Activated CD4-positive, alpha-beta T cell treated with anti-CD3 and anti-CD28 coated beads, Interleukin-2, amount 10 ng/mL, durations not matched to agents 24 days and 14 days (primary cell): ENCODE results near the gene GZMM. TPM values are rescaled to one million over a fixed set of nuclear protein-coding genes. Genes with fewer than 3 reads are reported as not detected.

ENCODE experiments used
- DNase-seq: peaks from one replicate; pipeline ENCODE4 v3.0.0; 2022
- H3K27ac Mint-ChIP-seq: one replicate; pipeline ENCODE4 v1.8.0; 2022; ENCODE audit warnings: mild to moderate bottlenecking, mixed read lengths
- H3K27me3 Mint-ChIP-seq: one replicate; pipeline ENCODE4 v1.8.0; 2022; ENCODE audit warnings: mixed read lengths
- H3K36me3 Mint-ChIP-seq: one replicate; pipeline ENCODE4 v1.8.0; 2022; ENCODE audit warnings: low read depth, mild to moderate bottlenecking, mixed read lengths
- H3K4me1 Mint-ChIP-seq: one replicate; pipeline ENCODE4 v1.8.0; 2021; ENCODE audit warnings: mixed read lengths
- H3K4me3 Mint-ChIP-seq: one replicate; pipeline ENCODE4 v1.8.0; 2022; ENCODE audit warnings: mild to moderate bottlenecking, moderate library complexity, mixed read lengths
- H3K9me3 Mint-ChIP-seq: one replicate; pipeline ENCODE4 v1.8.0; 2021; ENCODE audit warnings: mixed read lengths
- intact Hi-C: fragments of 100-400 bp; cut with micrococcal nuclease; formaldehyde crosslinking; loops from one replicate; pipeline ENCODE4 v1.15.1; 2023
- total RNA-seq: library from RNA; stranded (reverse); gene quantifications from 2 replicates; pipeline ENCODE4 v1.2.3, GENCODE V29; 2022

GZMM gene
- total RNA-seq, 1 donor from 2014 or later, result 37.6 TPM

DNA sequence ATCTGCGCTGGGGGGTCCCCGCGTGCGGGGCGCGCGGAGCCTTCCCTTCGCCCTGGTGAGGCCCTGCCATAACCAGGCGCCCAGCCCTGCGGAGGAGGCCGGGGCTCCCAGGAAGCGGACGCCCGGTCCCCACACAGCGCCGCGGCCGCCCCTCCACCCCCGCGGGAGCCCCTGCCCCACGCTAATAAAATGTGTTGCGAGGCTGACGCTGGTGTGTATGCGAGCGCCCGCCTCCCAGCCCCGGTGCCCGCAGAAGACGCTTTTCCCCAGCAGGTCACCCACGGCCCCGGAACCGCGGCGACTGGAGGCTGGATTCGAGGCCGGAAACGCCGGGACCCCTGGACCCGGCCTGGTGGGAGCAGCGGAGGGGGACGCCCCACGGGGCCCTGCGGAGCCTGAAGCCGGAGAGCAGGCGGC is 24.4 kb upstream of the GZMM start:
- intact Hi-C loops, result no loop called here
- no peak overlapping the region for H3K4me3 Mint-ChIP-seq
- H3K4me1 Mint-ChIP-seq, result peaks cover 4% of the 10 kb centered on the region
- peaks cover 1% of the 10 kb centered on the region for H3K36me3 Mint-ChIP-seq
- no peak overlapping the region for H3K27ac Mint-ChIP-seq
- no peak for DNase-seq
- H3K27me3 Mint-ChIP-seq, result no peaks in the 10 kb centered on the region
- H3K9me3 Mint-ChIP-seq, result no peaks in the 10 kb centered on the region

DNA sequence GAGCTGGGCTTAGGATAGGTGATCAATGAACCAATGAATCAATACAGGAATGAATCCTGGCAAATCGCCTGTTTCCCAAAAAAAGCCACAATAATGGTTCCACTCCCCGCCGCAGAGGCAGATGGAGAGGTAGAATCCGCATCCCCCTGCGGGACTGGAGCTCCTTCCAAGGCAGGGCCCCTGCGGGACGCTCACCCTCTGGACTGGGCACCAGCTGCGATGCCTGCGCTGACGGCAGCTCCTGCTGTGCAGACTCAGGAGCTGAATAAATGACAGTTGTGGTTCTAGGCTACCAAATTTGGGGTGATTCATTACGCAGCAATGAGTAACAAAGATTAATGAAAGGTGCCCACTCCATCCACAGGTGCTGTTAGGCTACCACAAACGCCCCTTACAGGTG is 21.1 kb upstream of the GZMM start:
- Mint-ChIP-seq H3K36me3 (peaks cover 1% of the 10 kb centered on the region), H3K27ac (no peak overlapping the region), H3K9me3 (no peaks in the 10 kb centered on the region), H3K4me3 (no peak overlapping the region), H3K4me1 (no peaks in the 10 kb centered on the region), H3K27me3 (peaks cover 10% of the 10 kb centered on the region)
- intact Hi-C loops, result no loop called here
- DNase-seq, result no peak

DNA sequence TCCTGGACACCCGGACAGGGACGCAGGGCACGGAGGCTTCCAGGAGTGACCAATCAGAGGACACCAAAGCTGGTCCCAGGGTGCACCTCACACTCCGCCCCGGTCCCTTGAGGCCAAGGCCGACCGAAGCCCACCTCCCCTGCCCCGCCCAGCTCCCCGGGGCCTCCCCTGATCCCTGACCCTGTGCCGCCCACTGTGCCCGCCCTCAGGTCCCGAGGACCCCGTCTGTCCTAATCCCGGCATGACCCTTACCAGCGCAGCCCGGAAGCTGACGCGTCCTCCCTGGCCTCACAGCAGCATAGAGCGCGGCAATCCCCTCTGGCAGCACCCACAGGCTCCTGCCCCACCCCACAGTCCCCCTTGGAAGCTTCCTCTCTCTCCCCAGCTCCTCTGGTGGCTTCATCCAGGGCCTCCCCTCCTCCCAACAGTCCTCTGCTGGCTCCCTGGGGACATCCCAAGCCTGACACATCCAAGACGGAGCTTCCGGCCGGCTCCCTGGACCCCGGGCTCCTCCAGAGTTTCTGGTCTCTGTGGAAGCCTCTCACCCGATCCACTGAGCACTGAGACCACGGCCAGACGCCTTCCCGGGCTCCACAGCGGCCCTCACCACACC is 19.7 kb upstream of the GZMM start:
- DNase-seq, result no peak
- no peaks in the 10 kb centered on the region for H3K4me1 Mint-ChIP-seq
- H3K9me3 Mint-ChIP-seq, result no peaks in the 10 kb centered on the region
- H3K36me3 Mint-ChIP-seq, result peaks cover 1% of the 10 kb centered on the region
- intact Hi-C loops, result no loop called here
- no peak overlapping the region for H3K4me3 Mint-ChIP-seq
- peaks cover 10% of the 10 kb centered on the region for H3K27me3 Mint-ChIP-seq
- H3K27ac Mint-ChIP-seq, result no peak overlapping the region

DNA sequence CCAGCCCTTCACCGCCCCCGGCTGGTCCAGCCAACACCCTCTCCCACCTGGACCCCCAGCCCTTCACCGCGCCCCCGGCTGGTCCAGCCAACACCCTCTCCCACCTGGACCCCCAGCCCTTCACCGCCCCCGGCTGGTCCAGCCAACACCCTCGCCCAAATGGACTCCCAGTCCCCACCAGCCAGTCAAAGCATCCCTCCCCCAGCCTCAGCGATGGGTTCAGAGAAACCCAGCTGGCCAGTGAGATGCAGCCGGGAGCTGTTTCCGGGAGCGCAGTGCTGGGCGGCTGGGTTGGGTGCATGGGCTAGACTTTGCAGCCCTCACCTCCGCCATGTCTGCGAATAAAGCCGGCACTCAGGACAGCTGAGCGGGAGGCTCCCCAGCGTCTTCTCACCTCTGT is 18.8 kb upstream of the GZMM start:
- Mint-ChIP-seq H3K4me3 (no peak overlapping the region), H3K9me3 (no peaks in the 10 kb centered on the region), H3K36me3 (peaks cover 1% of the 10 kb centered on the region), H3K4me1 (no peaks in the 10 kb centered on the region), H3K27me3 (peaks cover 10% of the 10 kb centered on the region), H3K27ac (no peak overlapping the region)
- no peak for DNase-seq
- intact Hi-C loops, result no loop called here

DNA sequence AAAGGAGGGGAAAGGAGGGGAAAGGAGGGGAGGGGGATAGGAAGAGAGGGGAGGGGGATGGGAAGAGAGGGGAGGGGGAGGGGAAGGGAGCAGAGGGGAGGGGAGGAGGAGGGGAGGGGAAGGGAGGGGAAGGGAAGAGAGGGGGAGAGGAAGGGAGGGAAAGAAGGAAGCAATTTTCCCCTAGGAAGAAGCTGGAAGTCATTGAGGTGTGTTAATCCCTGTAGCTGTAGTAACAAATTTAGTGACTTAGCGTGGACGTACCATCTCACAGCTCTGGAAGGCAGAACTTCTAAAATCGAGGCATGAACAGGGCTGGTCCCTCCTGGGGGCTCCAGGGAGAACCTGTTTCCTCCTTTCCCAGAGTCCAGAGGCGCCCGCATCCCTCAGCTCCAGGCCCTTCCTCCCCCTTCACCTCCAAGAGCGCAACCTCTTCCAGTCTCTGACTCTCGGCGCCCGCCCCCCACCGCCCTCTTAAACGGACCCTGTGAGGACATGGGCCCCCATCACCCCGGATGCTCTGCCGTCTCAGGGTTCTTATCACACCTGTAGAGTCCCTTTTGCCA is 17.9 kb upstream of the GZMM start:
- Mint-ChIP-seq H3K4me1 (peaks cover 3% of the 10 kb centered on the region), H3K27me3 (peaks cover 10% of the 10 kb centered on the region), H3K27ac (no peak overlapping the region), H3K36me3 (no peaks in the 10 kb centered on the region), H3K9me3 (no peaks in the 10 kb centered on the region), H3K4me3 (no peak overlapping the region)
- no peak for DNase-seq
- intact Hi-C loops, result no loop called here

DNA sequence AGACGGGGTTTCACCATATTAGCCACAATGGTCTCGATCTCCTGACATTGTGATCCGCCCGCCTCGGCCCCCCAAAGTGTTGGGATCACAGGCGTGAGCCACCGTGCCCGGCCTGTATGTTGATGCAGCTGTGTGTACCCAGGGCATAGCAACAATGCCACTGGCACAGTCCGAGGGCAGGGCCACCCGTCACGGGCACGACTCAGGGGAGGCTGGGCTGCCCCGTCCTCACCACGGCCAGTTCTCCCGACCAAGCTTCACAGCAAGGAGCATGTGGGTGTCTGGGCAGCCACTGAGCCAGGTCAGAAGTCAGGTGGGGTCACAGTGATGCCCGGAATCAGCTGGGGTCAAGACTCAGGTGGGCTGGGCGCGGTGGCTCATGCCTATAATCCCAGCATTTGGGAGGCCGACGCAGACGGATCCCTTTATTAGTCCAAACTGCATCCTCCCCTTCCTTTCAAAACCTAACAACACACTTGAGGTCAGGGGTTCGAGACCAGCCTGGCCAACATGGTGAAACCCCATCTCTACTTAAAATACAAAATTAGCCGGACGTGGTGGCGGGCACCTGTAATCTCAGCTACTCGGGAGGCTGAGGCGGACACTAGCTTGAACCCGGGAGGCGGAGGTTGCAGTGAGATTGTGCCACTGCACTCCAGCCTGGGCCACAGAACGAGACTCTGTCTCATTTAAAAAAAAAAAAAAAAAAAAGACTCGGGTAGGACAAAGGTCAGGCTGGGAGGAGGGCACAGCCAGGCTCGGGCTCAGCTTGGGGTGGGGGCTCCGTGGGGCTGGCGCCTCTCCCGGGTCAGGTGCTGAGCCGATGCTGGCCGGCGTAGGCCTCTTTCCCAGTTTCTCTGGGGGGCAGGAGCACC is 13.5 kb upstream of the GZMM start:
- intact Hi-C loops, result loop anchor here (1.0 to 5.0 kb wide), 3 partner anchors 19 to 102 kb away; partner anchors contain the start of genes POLRMT and TPGS1
- peaks cover 13% of the 10 kb centered on the region for H3K4me1 Mint-ChIP-seq
- H3K4me3 Mint-ChIP-seq, result peak overlapping the region; percentile 83
- H3K27ac Mint-ChIP-seq, result peak overlapping the region; percentile 90
- peaks cover 8% of the 10 kb centered on the region for H3K27me3 Mint-ChIP-seq
- no peaks in the 10 kb centered on the region for H3K9me3 Mint-ChIP-seq
- H3K36me3 Mint-ChIP-seq, result peaks cover 3% of the 10 kb centered on the region
- DNase-seq, result no peak

DNA sequence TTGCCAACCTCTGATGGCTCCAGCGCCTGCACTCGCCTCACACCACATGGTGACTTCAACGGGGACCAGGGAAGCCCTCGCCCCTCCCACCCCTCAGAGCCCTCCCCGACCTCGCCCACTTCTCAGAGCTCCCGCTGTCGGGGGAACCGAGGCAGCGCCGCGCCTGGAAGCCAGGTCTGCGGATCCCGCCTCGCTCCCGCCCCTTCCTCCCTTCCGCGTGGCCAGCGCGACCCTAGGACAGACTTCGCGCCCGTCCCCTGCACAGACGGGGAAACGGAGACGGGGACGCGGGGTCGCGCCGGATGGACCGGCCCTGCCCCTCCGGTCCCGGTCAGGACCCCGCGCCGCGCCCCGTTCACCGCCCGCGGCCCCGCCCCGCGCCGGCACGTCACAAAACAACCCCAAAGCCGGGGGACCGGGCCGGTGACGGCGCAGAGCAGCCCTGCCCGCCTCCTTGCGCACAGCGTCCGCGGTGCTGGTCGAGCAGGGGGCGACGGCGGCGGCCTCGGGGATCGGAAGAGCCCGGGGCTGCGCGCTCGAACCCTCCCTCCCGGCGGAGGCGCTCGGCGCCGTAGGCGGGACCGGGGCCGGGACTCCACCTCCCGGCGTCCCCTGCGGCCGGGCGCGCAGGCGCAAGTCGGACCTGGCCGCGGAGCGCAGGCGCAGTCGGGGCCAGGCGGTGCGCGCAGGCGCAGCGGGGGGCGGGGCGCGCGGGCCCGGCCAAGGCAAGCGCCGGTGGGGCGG is 12.7 kb upstream of the GZMM start:
- Mint-ChIP-seq H3K27me3 (peaks cover 4% of the 10 kb centered on the region), H3K36me3 (peaks cover 3% of the 10 kb centered on the region), H3K4me3 (peak overlapping the region; percentile 83), H3K4me1 (peaks cover 13% of the 10 kb centered on the region), H3K9me3 (no peaks in the 10 kb centered on the region), H3K27ac (peak overlapping the region; percentile 90)
- peak; percentile 98 for DNase-seq
- intact Hi-C loops, result loop anchor here (1.0 to 5.0 kb wide), 3 partner anchors 20 to 101 kb away; partner anchors contain the start of genes POLRMT and TPGS1

DNA sequence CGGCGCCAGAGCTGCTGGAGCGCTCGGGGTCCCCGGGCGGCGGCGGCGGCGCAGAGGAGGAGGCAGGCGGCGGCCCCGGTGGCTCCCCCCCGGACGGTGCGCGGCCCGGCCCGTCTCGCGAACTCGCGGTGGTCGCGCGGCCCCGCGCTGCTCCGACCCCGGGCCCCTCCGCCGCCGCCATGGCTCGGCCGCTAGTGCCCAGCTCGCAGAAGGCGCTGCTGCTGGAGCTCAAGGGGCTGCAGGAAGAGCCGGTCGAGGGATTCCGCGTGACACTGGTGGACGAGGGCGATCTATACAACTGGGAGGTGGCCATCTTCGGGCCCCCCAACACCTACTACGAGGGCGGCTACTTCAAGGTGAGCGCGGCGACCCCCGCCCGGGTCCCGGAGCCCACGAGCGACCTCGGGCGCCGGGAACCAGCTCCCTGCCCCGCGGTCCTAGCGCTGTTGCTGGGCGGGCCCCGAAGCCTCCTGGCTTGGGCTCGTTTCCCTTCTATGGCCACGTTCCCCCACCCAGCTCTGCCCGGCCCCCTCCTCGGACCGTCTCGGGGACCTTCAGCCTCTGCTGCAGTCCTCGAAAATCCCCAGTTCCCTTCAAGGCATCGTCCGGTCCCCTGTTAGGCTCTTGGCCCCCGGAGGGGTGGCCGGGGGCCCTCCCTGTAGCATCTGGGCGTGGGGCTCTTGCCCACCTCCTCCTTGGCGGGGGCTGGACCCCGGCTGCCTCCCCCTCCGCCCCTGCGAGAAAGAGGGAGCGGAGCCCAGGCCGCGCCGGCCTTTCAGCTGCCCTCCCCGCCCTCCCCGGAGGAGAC is 11.9 kb upstream of the GZMM start, which contains the start of gene CDC34:
TSS of gene CDC34 (plus strand) at position 8 of the 808 bp plus-strand sequence. CDS start at position 180, 172 bp downstream.
- intact Hi-C loops, result loop anchor here (1.0 to 5.0 kb wide), 5 partner anchors 21 to 100 kb away; partner anchors contain the start of genes BSG, POLRMT and TPGS1
- peak within 1 kb of the TSS; percentile 90 for H3K27ac Mint-ChIP-seq
- peak; percentile 72 for DNase-seq
- H3K27me3 Mint-ChIP-seq, result no peaks in the 10 kb centered on the region
- peak within 1 kb of the TSS; percentile 94 for H3K4me3 Mint-ChIP-seq
- H3K4me1 Mint-ChIP-seq, result peaks cover 13% of the 10 kb centered on the region
- no peaks in the 10 kb centered on the region for H3K9me3 Mint-ChIP-seq
- H3K36me3 Mint-ChIP-seq, result peaks cover 5% of the 10 kb centered on the region

DNA sequence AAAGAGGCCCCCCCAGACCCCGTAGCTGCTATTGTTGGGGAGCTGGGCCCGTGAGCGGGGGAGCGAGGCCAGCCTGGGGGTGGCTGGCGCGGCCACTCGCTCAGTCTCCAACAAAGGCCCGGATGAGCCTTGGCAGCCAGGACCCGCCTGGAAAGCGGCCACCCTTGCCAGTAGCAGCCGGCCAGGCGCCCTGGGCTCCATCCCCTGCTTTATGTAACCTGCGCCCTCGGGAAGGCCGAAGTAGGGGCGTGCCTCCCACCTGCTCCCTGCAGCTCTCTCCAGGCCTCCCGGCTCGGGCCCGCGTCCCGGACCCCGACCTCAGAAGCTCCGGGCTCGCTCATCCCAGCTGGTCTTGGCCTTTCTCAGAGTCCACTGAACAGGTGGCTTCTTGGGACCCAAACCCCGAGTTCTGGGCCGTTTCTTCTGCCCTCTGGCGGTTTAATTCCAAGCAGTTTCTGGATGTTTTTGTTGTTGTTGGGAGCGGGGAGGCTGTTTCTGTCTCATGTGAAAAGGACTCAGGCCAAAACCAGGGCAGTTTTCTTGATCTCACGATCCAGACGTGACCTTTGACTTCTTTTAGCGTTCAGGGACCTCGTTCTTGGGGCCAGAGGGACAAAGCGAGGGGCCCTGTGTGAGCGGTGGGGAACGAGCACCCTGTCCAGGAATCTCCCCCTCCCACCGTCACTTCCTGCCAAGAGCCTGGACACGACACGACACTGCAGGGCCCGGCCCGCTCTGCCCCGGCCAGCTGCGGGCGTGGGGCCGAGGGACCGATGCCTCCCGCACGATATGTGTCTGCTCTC is 11.1 kb upstream of the GZMM start:
- DNase-seq, result peak; percentile 85
- no peaks in the 10 kb centered on the region for H3K9me3 Mint-ChIP-seq
- peaks cover 6% of the 10 kb centered on the region for H3K36me3 Mint-ChIP-seq
- no peaks in the 10 kb centered on the region for H3K27me3 Mint-ChIP-seq
- peak overlapping the region; percentile 94 for H3K4me3 Mint-ChIP-seq
- H3K27ac Mint-ChIP-seq, result peak overlapping the region; percentile 92
- H3K4me1 Mint-ChIP-seq, result peaks cover 13% of the 10 kb centered on the region
- intact Hi-C loops, result loop anchor here (2.0 to 5.0 kb wide), 3 partner anchors 40 to 100 kb away; partner anchors contain the start of genes BSG and POLRMT

DNA sequence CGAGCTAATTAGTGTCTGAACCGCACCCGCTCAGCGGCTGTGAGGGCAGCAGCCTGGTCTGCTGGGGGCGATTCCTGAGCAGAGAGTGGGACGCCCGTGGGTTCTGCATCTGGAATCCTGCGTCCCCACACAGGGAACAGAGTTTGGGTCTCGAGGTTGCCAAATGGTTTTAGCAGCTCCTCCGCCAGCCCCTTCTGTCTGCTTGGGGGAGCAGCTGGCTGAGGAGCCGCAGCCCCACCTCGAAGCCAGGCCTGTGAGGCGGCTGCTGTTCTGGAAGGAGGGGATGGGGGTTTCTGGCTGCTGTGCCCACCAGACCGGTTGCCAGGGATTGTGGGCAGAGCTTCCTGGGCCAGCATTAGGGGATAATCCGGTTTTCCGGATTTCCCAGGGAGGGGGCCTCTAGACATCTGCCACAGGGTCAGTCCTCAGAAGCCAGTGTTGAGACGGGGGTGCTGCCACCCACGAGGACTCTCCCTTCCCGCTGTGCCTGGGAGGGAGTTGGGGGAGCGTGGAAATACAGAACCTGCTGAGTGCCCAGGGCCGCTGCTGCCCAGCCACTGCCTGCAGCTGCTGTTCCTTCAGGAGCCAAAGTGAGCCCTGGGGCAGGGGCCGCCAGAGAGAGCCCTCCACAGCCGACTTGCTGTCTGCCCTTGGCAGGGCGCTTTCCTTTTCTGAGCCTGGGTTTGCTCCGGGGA is 10.3 kb upstream of the GZMM start:
- DNase-seq, result no peak
- Mint-ChIP-seq H3K4me1 (peaks cover 14% of the 10 kb centered on the region), H3K27me3 (no peaks in the 10 kb centered on the region), H3K27ac (peak overlapping the region; percentile 92), H3K9me3 (no peaks in the 10 kb centered on the region), H3K36me3 (peaks cover 12% of the 10 kb centered on the region), H3K4me3 (peak overlapping the region; percentile 94)
- intact Hi-C loops, result loop anchor here (2.0 to 5.0 kb wide), 3 partner anchors 39 to 99 kb away; partner anchors contain the start of genes BSG and POLRMT

DNA sequence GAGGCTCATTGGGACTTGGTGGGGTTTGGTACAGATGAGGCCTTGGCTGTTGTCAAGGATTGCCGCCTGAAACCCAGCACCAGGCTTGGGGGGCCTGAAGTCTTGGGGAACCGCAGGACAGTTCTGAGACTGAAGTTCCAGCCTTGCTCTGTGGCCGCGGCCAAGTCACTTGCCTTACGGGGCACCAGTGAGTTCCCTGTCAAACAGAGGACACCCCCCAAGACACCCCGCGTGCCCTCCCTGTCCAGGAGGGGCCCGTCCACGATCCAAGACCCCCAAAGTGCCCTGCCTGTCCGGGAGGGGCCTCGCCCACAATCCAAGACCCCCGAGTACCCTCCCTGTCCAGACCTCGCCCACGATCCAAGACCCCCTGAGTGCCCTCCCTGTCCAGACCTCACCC is 9.8 kb upstream of the GZMM start:
- DNase-seq, result no peak
- no peaks in the 10 kb centered on the region for H3K27me3 Mint-ChIP-seq
- peak overlapping the region; percentile 94 for H3K4me3 Mint-ChIP-seq
- H3K36me3 Mint-ChIP-seq, result peaks cover 12% of the 10 kb centered on the region
- H3K27ac Mint-ChIP-seq, result no peak overlapping the region
- no peaks in the 10 kb centered on the region for H3K9me3 Mint-ChIP-seq
- peaks cover 14% of the 10 kb centered on the region for H3K4me1 Mint-ChIP-seq
- intact Hi-C loops, result loop anchor here (5.0 kb wide), 1 partner anchor 98 kb away; the partner anchor contains the start of gene POLRMT
